DOHH2 (cell line): ENCODE measurements around the gene TRMT61B.

ENCODE experiments used
- H3F3A ChIP-seq: fragments of 200-600 bp; sonication (generic), shearing (Covaris generic); 2 replicates; pipeline ENCODE4 v1.6.0; 2016; ENCODE audit warnings: antibody characterized with exemption, mild to moderate bottlenecking; ENCODE audit not compliant: control insufficient read depth, insufficient read depth
- H3K27ac ChIP-seq: fragments of 200-600 bp; sonication (generic); 2 replicates; pipeline ENCODE4 v1.5.1; 2014; ENCODE audit warnings: low read depth, mild to moderate bottlenecking, low read length, moderate library complexity
- H3K27me3 ChIP-seq: fragments of 200-600 bp; sonication (generic); 2 replicates; pipeline ENCODE4 v1.6.1; 2014; ENCODE audit warnings: mild to moderate bottlenecking, low read length, mixed read lengths; ENCODE audit not compliant: control insufficient read depth
- H3K36me3 ChIP-seq: fragments of 200-600 bp; sonication (generic); 2 replicates; pipeline ENCODE4 v1.6.1; 2014; ENCODE audit warnings: mild to moderate bottlenecking, low read length, moderate library complexity, mixed read lengths; ENCODE audit not compliant: control insufficient read depth
- H3K4me1 ChIP-seq: fragments of 200-600 bp; sonication (generic); 2 replicates; pipeline ENCODE4 v1.6.1; 2014; ENCODE audit warnings: mild to moderate bottlenecking, low read length, mixed read lengths; ENCODE audit not compliant: control insufficient read depth
- H3K4me2 ChIP-seq: fragments of 200-600 bp; sonication (generic); 2 replicates; pipeline ENCODE4 v1.6.0; 2014; ENCODE audit warnings: mild to moderate bottlenecking, low read length, moderate library complexity
- H3K4me3 ChIP-seq: fragments of 200-600 bp; sonication (generic); 2 replicates; pipeline ENCODE4 v1.5.1; 2014; ENCODE audit warnings: mild to moderate bottlenecking, low read length, mixed read lengths
- H3K79me2 ChIP-seq: fragments of 200-600 bp; sonication (generic); 2 replicates; pipeline ENCODE4 v1.6.1; 2014; ENCODE audit warnings: mild to moderate bottlenecking, low read length, mixed read lengths; ENCODE audit not compliant: control insufficient read depth
- H3K9me2 ChIP-seq: fragments of 200-600 bp; sonication (generic); replicated peaks from 2 replicates; pipeline ENCODE4 v1.6.1; 2014; ENCODE audit warnings: mild to moderate bottlenecking, low read length, mixed read lengths; ENCODE audit not compliant: control insufficient read depth
- H3K9me3 ChIP-seq: fragments of 200-600 bp; sonication (generic); 2 replicates; pipeline ENCODE4 v1.6.1; 2014; ENCODE audit warnings: antibody characterized with exemption, low read length, mixed read lengths; ENCODE audit not compliant: control insufficient read depth, insufficient read depth
- H4K20me1 ChIP-seq: fragments of 200-600 bp; sonication (generic); 2 replicates; pipeline ENCODE4 v1.6.0; 2014; ENCODE audit warnings: low read depth, mild to moderate bottlenecking, antibody characterized with exemption, low read length, moderate library complexity; ENCODE audit not compliant: control insufficient read depth, insufficient read depth
- EZH2phosphoT487 ChIP-seq: fragments of 200-600 bp; sonication (generic); IDR thresholded peaks from 2 replicates; pipeline ENCODE4 v1.6.1; 2017; ENCODE audit warnings: borderline replicate concordance, mild to moderate bottlenecking, antibody characterized with exemption, low read length, moderate library complexity, mixed read lengths
- TF ChIP-seq, protein P1 (sequence below): fragments of 200-600 bp; sonication (generic); IDR thresholded peaks from one replicate; pipeline ENCODE4 v1.5.1; 2014; ENCODE audit warnings: antibody characterized with exemption, mild to moderate bottlenecking, low read depth, low read length; ENCODE audit not compliant: poor library complexity, severe bottlenecking

TRMT61B gene

DNA sequence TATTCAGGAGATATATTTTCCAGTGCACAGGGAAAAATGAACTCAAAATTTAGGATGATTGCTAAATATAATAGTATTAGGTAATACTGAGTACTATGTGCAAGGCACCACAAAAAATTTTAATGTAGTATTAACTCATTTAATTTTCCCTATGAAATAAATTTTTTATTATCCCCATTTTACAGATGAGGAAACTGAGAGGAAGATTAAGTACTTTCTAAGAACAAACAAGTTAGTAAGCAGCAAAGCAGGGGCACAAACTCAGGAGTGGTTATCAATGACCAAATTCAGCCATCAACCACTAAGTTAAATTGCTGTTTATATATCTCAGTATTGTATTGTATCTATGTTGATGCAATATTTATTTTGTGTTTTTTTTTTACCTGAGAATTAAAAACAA is 45.2 kb downstream of the TRMT61B start:
- no peak overlapping the region for H3K4me3 ChIP-seq
- H3K27me3 ChIP-seq = no peaks in the 10 kb centered on the region
- no peaks in the 10 kb centered on the region for H3K36me3 ChIP-seq
- TF ChIP-seq, protein P1, sequence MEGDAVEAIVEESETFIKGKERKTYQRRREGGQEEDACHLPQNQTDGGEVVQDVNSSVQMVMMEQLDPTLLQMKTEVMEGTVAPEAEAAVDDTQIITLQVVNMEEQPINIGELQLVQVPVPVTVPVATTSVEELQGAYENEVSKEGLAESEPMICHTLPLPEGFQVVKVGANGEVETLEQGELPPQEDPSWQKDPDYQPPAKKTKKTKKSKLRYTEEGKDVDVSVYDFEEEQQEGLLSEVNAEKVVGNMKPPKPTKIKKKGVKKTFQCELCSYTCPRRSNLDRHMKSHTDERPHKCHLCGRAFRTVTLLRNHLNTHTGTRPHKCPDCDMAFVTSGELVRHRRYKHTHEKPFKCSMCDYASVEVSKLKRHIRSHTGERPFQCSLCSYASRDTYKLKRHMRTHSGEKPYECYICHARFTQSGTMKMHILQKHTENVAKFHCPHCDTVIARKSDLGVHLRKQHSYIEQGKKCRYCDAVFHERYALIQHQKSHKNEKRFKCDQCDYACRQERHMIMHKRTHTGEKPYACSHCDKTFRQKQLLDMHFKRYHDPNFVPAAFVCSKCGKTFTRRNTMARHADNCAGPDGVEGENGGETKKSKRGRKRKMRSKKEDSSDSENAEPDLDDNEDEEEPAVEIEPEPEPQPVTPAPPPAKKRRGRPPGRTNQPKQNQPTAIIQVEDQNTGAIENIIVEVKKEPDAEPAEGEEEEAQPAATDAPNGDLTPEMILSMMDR = no peak
- TF ChIP-seq EZH2phosphoT487 = no peak
- H3K27ac ChIP-seq = no peak overlapping the region
- no peaks in the 10 kb centered on the region for H3K9me2 ChIP-seq
- H3F3A ChIP-seq = no peaks in the 10 kb centered on the region
- H3K4me1 ChIP-seq = no peaks in the 10 kb centered on the region
- no peaks in the 10 kb centered on the region for H3K79me2 ChIP-seq
- no peak overlapping the region for H3K4me2 ChIP-seq
- no peaks in the 10 kb centered on the region for H4K20me1 ChIP-seq
- no peaks in the 10 kb centered on the region for H3K9me3 ChIP-seq

DNA sequence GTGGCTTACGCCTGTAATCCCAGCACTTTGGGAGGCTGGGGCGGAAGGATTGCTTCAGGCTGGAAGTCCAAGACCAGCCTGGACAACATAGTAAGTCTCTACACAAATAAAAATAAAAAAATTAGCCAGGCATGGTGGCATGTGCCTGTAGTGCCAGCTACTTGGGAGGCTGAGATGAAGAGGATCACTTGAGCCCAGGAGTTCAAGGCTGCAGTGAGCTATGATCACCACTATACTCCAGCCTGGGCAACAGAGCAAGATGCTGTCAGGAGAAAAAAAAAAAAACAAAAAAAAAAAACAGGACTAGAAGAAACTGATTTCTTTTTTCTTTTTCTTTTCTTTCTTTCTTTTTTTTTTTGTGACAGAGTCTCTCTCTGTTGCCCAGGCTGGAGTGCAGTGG is 45.9 kb downstream of the TRMT61B start:
- H3K4me1 ChIP-seq = no peaks in the 10 kb centered on the region
- TF ChIP-seq, protein P1 = no peak
- no peak for TF ChIP-seq EZH2phosphoT487

DNA sequence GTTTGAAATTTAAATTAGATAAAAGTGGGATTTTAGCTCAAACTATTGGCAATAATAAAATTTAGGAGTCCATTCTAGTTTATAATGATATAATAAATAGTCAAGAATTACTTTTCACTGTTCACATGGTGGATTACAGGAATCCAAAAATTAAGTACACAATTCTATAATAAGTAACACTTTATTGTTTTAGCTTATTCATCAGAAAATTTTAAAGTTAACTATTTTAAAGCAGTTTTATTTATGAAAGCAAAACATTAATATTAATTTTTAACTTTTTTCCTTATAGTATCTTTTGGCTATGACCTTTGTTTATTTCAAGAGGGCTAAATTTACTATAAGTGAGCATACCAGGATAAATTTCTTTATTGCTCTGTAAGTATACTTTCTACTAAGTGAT is 48.1 kb downstream of the TRMT61B start:
- Histone ChIP-seq H3K27ac (no peak overlapping the region), H3K79me2 (no peaks in the 10 kb centered on the region), H3K9me2 (no peaks in the 10 kb centered on the region), H3K4me1 (no peaks in the 10 kb centered on the region), H3K9me3 (no peaks in the 10 kb centered on the region), H3K4me3 (no peak overlapping the region), H4K20me1 (no peaks in the 10 kb centered on the region), H3K36me3 (no peaks in the 10 kb centered on the region), H3K27me3 (no peaks in the 10 kb centered on the region), H3F3A (no peaks in the 10 kb centered on the region), H3K4me2 (no peak overlapping the region)
- no peak for TF ChIP-seq EZH2phosphoT487
- TF ChIP-seq, protein P1 = no peak

More for the DNA sequence above, 45.9 kb downstream of the TRMT61B start:
- Histone ChIP-seq H3K4me2 (no peak overlapping the region), H3K79me2 (no peaks in the 10 kb centered on the region), H3K36me3 (no peaks in the 10 kb centered on the region), H3K9me3 (no peaks in the 10 kb centered on the region), H3K4me3 (no peak overlapping the region), H4K20me1 (no peaks in the 10 kb centered on the region), H3K27ac (no peak overlapping the region), H3K27me3 (no peaks in the 10 kb centered on the region), H3F3A (no peaks in the 10 kb centered on the region), H3K9me2 (no peaks in the 10 kb centered on the region)
